Islet precursor cell (in vitro differentiated cells): ENCODE measurements around the gene PTPRR.
"Not testable (repeated sequence)": the region's sequence is repeated elsewhere in the genome, so short reads cannot be mapped to it uniquely, and the experiment has no call there.

Source experiments
- DNase-seq: peaks from one replicate; pipeline ENCODE4 v3.0.0-alpha.2; 2018

Gene PTPRR

GRCh38 chr12:70839544-70839943, 81.0 kb downstream of the PTPRR start:
- DNase-seq = no peak

- no peak for DNase-seq
Measured at GRCh38 chr12:70838127-70838526, 82.4 kb downstream of the PTPRR start.

GRCh38 chr12:70837026-70837425, 83.5 kb downstream of the PTPRR start:
- no peak for DNase-seq

GRCh38 chr12:70835948-70836347, 84.6 kb downstream of the PTPRR start:
- no peak for DNase-seq

- no peak for DNase-seq
Measured at GRCh38 chr12:70831543-70831942, 89.0 kb downstream of the PTPRR start.

- DNase-seq = no peak
Measured at GRCh38 chr12:70830221-70831061, 90.1 kb downstream of the PTPRR start.

- no peak for DNase-seq
Measured at GRCh38 chr12:70829070-70829469, 91.5 kb downstream of the PTPRR start.

GRCh38 chr12:70828351-70828750, 92.2 kb downstream of the PTPRR start:
- DNase-seq = no peak

- no peak for DNase-seq
Measured at GRCh38 chr12:70826156-70826555, 94.4 kb downstream of the PTPRR start.

- no peak for DNase-seq
Measured at GRCh38 chr12:70824511-70824910, 96.0 kb downstream of the PTPRR start.

GRCh38 chr12:70823182-70823976, 97.2 kb downstream of the PTPRR start:
- no peak for DNase-seq

- no peak for DNase-seq
Measured at GRCh38 chr12:70822412-70822811, 98.1 kb downstream of the PTPRR start.

GRCh38 chr12:70815971-70816391, 104.6 kb downstream of the PTPRR start:
- no peak for DNase-seq

GRCh38 chr12:70815056-70815455, 105.5 kb downstream of the PTPRR start:
- DNase-seq = no peak

GRCh38 chr12:70813559-70813958, 107.0 kb downstream of the PTPRR start:
- DNase-seq = no peak

GRCh38 chr12:70812136-70812535, 108.4 kb downstream of the PTPRR start:
- DNase-seq = no peak

- DNase-seq = no peak
Measured at GRCh38 chr12:70809887-70810286, 110.7 kb downstream of the PTPRR start.

GRCh38 chr12:70807993-70808392, 112.5 kb downstream of the PTPRR start:
- DNase-seq = not testable (repeated sequence)

GRCh38 chr12:70806827-70807226, 113.7 kb downstream of the PTPRR start:
- no peak for DNase-seq

- no peak for DNase-seq
Measured at GRCh38 chr12:70806043-70806442, 114.5 kb downstream of the PTPRR start.

GRCh38 chr12:70798016-70798783, 122.3 kb downstream of the PTPRR start:
- DNase-seq = no peak

- DNase-seq = no peak
Measured at GRCh38 chr12:70796989-70797388, 123.5 kb downstream of the PTPRR start.

- no peak for DNase-seq
Measured at GRCh38 chr12:70795608-70796007, 124.9 kb downstream of the PTPRR start.
